Colonic mucosa (tissue), 4 donors: Measurements from ENCODE around the gene ASB3. TPM values are rescaled to one million over a fixed set of nuclear protein-coding genes. Genes with fewer than 3 reads are reported as not detected.

Experiments used
- DNase-seq: peaks from one replicate; pipeline ENCODE4 v3.0.0-alpha.2; 2020
- H3K27ac ChIP-seq: fragments of 200-600 bp; one replicate; pipeline ENCODE4 v1.8.0; 2021
- H3K27me3 ChIP-seq: fragments of 200-600 bp; one replicate; pipeline ENCODE4 v1.8.0; 2021
- H3K36me3 ChIP-seq: fragments of 200-600 bp; one replicate; pipeline ENCODE4 v1.8.0; 2021
- H3K4me1 ChIP-seq: fragments of 200-600 bp; one replicate; pipeline ENCODE4 v1.8.0; 2021; ENCODE audit warnings: mild to moderate bottlenecking
- H3K4me3 ChIP-seq: fragments of 200-600 bp; one replicate; pipeline ENCODE4 v1.8.0; 2021
- H3K9ac ChIP-seq, 2 donors: one replicate each; pipeline ENCODE4 v1.7.0; 2013; ENCODE audit warnings: control low read depth in 2 of 2, low read depth in 2 of 2, low read length in 2 of 2
- H3K9me3 ChIP-seq: fragments of 200-600 bp; one replicate; pipeline ENCODE4 v1.8.0; 2021
- CTCF ChIP-seq: fragments of 200-600 bp; IDR thresholded peaks from one replicate; pipeline ENCODE4 v1.8.0; 2022; ENCODE audit warnings: antibody characterized with exemption, mild to moderate bottlenecking
- intact Hi-C: fragments of 100-400 bp; cut with DNase I; formaldehyde crosslinking; loops from one replicate; pipeline ENCODE4 v1.14.1; 2022
- total RNA-seq, 2 donors: library from RNA; stranded (reverse); fragmentation: NEBNext Ultra II Directional in 1 of 2; extraction: Animal tissue kit (Norgen Biotek cat#: 25700) in 1 of 2; gene quantifications; one replicate each; pipeline ENCODE4 v1.2.1, GENCODE V29; 2021
- donor health status: healthy.
- donor health status: DM: no; HTN: no; CAD: no.
- donor health status: DM: no; HTN: no; CAD: no.

The ASB3 gene
- total RNA-seq, 2 donors from 2014 or later, result 9.9 to 12.3 TPM

GRCh38 chr2:53636596-53636995, 150.2 kb downstream of the ASB3 start:
- TF ChIP-seq CTCF, result no peak
- no peaks in the 10 kb centered on the region for H3K27me3 ChIP-seq
- H3K27ac ChIP-seq, result no peak overlapping the region
- no peaks in the 10 kb centered on the region for H3K9me3 ChIP-seq
- DNase-seq, result no peak
- H3K4me3 ChIP-seq, result no peak overlapping the region
- intact Hi-C loops, result no loop called here
- no peaks in the 10 kb centered on the region for H3K36me3 ChIP-seq
- no peaks in the 10 kb centered on the region for H3K4me1 ChIP-seq
- H3K9ac ChIP-seq, result no peak overlapping the region

- Histone ChIP-seq H3K27me3 (no peaks in the 10 kb centered on the region), H3K27ac (no peak overlapping the region), H3K4me3 (no peak overlapping the region), H3K9me3 (no peaks in the 10 kb centered on the region), H3K36me3 (no peaks in the 10 kb centered on the region), H3K9ac (no peak overlapping the region), H3K4me1 (no peaks in the 10 kb centered on the region)
- no peak for DNase-seq
- TF ChIP-seq CTCF, result no peak
- intact Hi-C loops, result no loop called here
Observed at GRCh38 chr2:53636109-53636508, 150.6 kb downstream of the ASB3 start.

- H3K36me3 ChIP-seq, result no peaks in the 10 kb centered on the region
- no peak overlapping the region for H3K9ac ChIP-seq
- no peak overlapping the region for H3K4me3 ChIP-seq
- H3K27me3 ChIP-seq, result no peaks in the 10 kb centered on the region
- H3K27ac ChIP-seq, result no peak overlapping the region
- intact Hi-C loops, result no loop called here
- no peak for TF ChIP-seq CTCF
- DNase-seq, result no peak
- H3K9me3 ChIP-seq, result no peaks in the 10 kb centered on the region
- H3K4me1 ChIP-seq, result no peaks in the 10 kb centered on the region
Observed at GRCh38 chr2:53635694-53636093, 151.1 kb downstream of the ASB3 start.

GRCh38 chr2:53633441-53633840, 153.3 kb downstream of the ASB3 start:
- DNase-seq, result no peak
- TF ChIP-seq CTCF, result no peak
- intact Hi-C loops, result no loop called here
- no peaks in the 10 kb centered on the region for H3K9me3 ChIP-seq
- H3K4me3 ChIP-seq, result no peak overlapping the region
- H3K27me3 ChIP-seq, result no peaks in the 10 kb centered on the region
- no peaks in the 10 kb centered on the region for H3K4me1 ChIP-seq
- no peak overlapping the region for H3K27ac ChIP-seq
- no peaks in the 10 kb centered on the region for H3K36me3 ChIP-seq
- H3K9ac ChIP-seq, result no peak overlapping the region

- Histone ChIP-seq H3K36me3 (no peaks in the 10 kb centered on the region), H3K9ac (no peak overlapping the region), H3K4me1 (no peaks in the 10 kb centered on the region), H3K27me3 (no peaks in the 10 kb centered on the region), H3K27ac (no peak overlapping the region), H3K9me3 (no peaks in the 10 kb centered on the region), H3K4me3 (no peak overlapping the region)
- no peak for DNase-seq
- intact Hi-C loops, result no loop called here
- TF ChIP-seq CTCF, result no peak
Observed at GRCh38 chr2:53632714-53633113, 154.0 kb downstream of the ASB3 start.

GRCh38 chr2:53632126-53632460, 154.7 kb downstream of the ASB3 start:
- DNase-seq, result no peak
- intact Hi-C loops, result no loop called here
- Histone ChIP-seq H3K36me3 (no peaks in the 10 kb centered on the region), H3K9me3 (no peaks in the 10 kb centered on the region), H3K27me3 (no peaks in the 10 kb centered on the region), H3K27ac (no peak overlapping the region), H3K4me1 (no peaks in the 10 kb centered on the region), H3K9ac (no peak overlapping the region), H3K4me3 (no peak overlapping the region)
- no peak for TF ChIP-seq CTCF
